ENCODE results near the gene CC2D2A. TPM values are rescaled to one million over a fixed set of nuclear protein-coding genes. Genes with fewer than 3 reads are reported as not detected.
A peak's percentile ranks its signal among the peaks of the same experiment; 100 is the strongest.

The CC2D2A gene
- total and polyA plus RNA-seq, 2 of the 13 experiments (the other 11 are each of a cell fraction or from before 2014, with no cell fraction given): 4.2 to 7.2 TPM

DNA sequence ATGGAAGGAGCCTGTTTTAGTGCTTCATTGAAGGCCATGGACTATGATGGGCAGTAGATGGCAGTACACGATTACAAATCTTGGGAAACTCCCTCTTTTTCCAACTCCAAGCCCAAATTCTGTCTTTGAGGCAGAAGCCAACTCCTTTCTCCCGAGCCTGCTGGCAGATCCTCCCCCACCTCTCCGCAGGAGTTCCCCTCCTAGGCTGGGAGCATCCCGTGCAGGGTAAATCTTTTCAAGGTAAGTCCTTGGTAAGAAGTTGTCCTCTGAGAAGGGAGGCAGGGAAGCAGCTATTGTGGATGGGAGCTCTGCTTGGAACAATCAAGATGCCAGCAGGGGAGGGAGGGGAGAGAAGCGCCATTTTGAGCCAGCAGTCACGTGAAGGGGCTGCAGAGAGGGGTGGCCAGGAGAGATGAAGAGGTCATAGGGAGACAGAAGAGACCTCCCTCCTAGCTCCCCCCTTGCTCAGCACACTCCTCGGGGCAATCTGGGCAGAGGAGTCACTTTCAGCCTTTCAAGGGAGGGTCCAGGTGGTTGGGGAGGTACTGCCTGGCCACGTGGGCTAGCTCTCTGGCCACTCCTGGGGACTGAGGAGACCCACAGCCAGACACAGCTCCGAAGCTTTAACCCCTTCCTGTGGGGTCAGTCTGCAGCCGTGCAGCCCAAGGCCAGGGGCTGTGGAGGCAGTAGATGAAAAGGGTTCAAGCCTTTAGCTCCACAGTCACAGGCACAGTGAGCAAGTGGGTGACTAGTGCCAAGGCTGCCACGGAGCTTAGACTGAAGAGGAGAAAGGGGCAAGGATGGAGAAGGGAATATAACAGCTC, 9.6 kb downstream of the CC2D2A start (continued):
- TF ChIP-seq, protein P1, sequence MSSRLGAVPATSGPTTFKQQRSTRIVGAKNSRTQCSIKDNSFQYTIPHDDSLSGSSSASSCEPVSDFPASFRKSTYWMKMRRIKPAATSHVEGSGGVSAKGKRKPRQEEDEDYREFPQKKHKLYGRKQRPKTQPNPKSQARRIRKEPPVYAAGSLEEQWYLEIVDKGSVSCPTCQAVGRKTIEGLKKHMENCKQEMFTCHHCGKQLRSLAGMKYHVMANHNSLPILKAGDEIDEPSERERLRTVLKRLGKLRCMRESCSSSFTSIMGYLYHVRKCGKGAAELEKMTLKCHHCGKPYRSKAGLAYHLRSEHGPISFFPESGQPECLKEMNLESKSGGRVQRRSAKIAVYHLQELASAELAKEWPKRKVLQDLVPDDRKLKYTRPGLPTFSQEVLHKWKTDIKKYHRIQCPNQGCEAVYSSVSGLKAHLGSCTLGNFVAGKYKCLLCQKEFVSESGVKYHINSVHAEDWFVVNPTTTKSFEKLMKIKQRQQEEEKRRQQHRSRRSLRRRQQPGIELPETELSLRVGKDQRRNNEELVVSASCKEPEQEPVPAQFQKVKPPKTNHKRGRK (CRISPR knock-in tag; IDR thresholded peaks at IDR 0.05): no peak
- TF ChIP-seq MIER2 (CRISPR knock-in tag; IDR thresholded peaks at IDR 0.05): no peak
- TF ChIP-seq GTF3A (CRISPR knock-in tag; conservative IDR thresholded peaks at IDR 0.05): no peak
- TF ChIP-seq, protein P2, sequence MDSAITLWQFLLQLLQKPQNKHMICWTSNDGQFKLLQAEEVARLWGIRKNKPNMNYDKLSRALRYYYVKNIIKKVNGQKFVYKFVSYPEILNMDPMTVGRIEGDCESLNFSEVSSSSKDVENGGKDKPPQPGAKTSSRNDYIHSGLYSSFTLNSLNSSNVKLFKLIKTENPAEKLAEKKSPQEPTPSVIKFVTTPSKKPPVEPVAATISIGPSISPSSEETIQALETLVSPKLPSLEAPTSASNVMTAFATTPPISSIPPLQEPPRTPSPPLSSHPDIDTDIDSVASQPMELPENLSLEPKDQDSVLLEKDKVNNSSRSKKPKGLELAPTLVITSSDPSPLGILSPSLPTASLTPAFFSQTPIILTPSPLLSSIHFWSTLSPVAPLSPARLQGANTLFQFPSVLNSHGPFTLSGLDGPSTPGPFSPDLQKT (CRISPR knock-in tag; IDR thresholded peaks at IDR 0.05; ENCODE audit: borderline replicate concordance): no peak
- TF ChIP-seq HIVEP1 (CRISPR knock-in tag; IDR thresholded peaks at IDR 0.05): no peak
- TF ChIP-seq, protein P3, sequence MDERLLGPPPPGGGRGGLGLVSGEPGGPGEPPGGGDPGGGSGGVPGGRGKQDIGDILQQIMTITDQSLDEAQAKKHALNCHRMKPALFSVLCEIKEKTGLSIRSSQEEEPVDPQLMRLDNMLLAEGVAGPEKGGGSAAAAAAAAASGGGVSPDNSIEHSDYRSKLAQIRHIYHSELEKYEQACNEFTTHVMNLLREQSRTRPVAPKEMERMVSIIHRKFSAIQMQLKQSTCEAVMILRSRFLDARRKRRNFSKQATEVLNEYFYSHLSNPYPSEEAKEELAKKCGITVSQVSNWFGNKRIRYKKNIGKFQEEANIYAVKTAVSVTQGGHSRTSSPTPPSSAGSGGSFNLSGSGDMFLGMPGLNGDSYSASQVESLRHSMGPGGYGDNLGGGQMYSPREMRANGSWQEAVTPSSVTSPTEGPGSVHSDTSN (CRISPR knock-in tag; IDR thresholded peaks at IDR 0.05): peak; percentile 39; the same call in 1 of the 2 replicates
- TF ChIP-seq ZC3H13 (CRISPR knock-in tag; IDR thresholded peaks at IDR 0.05): no peak
- no peak for TF ChIP-seq KAT2B (IDR thresholded peaks at IDR 0.05; ENCODE audit: borderline replicate concordance, low read depth, low read length)
- TF ChIP-seq SSRP1 (CRISPR knock-in tag; IDR thresholded peaks at IDR 0.05): 0 out of 2 replicates have a peak, but pooled peaks have one; percentile 60
- no peak for TF ChIP-seq AGO2 (optimal IDR thresholded peaks at IDR 0.05; ENCODE audit: low read depth, low read length)
- TF ChIP-seq KLF9 (CRISPR knock-in tag; IDR thresholded peaks at IDR 0.05; ENCODE audit: low read depth): no peak
- peak; percentile 84 for TF ChIP-seq RAD21 (CRISPR knock-in tag; IDR thresholded peaks at IDR 0.05)
- TF ChIP-seq TGIF2 (CRISPR knock-in tag; IDR thresholded peaks at IDR 0.05): peak; percentile 88; the same call in 1 of the 2 replicates
- no peak for TF ChIP-seq ZFP36L1 (CRISPR knock-in tag; IDR thresholded peaks at IDR 0.05)
- TF ChIP-seq, protein P4, sequence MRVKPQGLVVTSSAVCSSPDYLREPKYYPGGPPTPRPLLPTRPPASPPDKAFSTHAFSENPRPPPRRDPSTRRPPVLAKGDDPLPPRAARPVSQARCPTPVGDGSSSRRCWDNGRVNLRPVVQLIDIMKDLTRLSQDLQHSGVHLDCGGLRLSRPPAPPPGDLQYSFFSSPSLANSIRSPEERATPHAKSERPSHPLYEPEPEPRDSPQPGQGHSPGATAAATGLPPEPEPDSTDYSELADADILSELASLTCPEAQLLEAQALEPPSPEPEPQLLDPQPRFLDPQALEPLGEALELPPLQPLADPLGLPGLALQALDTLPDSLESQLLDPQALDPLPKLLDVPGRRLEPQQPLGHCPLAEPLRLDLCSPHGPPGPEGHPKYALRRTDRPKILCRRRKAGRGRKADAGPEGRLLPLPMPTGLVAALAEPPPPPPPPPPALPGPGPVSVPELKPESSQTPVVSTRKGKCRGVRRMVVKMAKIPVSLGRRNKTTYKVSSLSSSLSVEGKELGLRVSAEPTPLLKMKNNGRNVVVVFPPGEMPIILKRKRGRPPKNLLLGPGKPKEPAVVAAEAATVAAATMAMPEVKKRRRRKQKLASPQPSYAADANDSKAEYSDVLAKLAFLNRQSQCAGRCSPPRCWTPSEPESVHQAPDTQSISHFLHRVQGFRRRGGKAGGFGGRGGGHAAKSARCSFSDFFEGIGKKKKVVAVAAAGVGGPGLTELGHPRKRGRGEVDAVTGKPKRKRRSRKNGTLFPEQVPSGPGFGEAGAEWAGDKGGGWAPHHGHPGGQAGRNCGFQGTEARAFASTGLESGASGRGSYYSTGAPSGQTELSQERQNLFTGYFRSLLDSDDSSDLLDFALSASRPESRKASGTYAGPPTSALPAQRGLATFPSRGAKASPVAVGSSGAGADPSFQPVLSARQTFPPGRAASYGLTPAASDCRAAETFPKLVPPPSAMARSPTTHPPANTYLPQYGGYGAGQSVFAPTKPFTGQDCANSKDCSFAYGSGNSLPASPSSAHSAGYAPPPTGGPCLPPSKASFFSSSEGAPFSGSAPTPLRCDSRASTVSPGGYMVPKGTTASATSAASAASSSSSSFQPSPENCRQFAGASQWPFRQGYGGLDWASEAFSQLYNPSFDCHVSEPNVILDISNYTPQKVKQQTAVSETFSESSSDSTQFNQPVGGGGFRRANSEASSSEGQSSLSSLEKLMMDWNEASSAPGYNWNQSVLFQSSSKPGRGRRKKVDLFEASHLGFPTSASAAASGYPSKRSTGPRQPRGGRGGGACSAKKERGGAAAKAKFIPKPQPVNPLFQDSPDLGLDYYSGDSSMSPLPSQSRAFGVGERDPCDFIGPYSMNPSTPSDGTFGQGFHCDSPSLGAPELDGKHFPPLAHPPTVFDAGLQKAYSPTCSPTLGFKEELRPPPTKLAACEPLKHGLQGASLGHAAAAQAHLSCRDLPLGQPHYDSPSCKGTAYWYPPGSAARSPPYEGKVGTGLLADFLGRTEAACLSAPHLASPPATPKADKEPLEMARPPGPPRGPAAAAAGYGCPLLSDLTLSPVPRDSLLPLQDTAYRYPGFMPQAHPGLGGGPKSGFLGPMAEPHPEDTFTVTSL (CRISPR knock-in tag; IDR thresholded peaks at IDR 0.05; ENCODE audit: borderline replicate concordance): no peak
- TF ChIP-seq ZNF782 (CRISPR knock-in tag; IDR thresholded peaks at IDR 0.05; ENCODE audit: borderline replicate concordance): no peak
- no peak for TF ChIP-seq MXD4 (CRISPR knock-in tag; IDR thresholded peaks at IDR 0.05)
- TF ChIP-seq BRD4 (CRISPR knock-in tag; IDR thresholded peaks at IDR 0.05): 0 out of 2 replicates have a peak, but pooled peaks have one; percentile 37
- TF ChIP-seq, protein P5, sequence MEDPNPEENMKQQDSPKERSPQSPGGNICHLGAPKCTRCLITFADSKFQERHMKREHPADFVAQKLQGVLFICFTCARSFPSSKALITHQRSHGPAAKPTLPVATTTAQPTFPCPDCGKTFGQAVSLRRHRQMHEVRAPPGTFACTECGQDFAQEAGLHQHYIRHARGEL (CRISPR knock-in tag; IDR thresholded peaks at IDR 0.05): no peak
- TF ChIP-seq HOXA5 (CRISPR knock-in tag; IDR thresholded peaks at IDR 0.05): peak; percentile 71
- peak; percentile 74 for TF ChIP-seq PHF20 (CRISPR knock-in tag; IDR thresholded peaks at IDR 0.05)
